ENCODE measurements around the gene PALS2.

The PALS2 gene

GRCh38 chr7:24572997-24573553 lies at the start of gene PALS2:
TSS of gene PALS2 (plus strand) at chr7:24573452. CDS start at chr7:24623668, 50,216 bp downstream.
- peaks cover 13% of the 10 kb centered on the region for H3K4me1 ChIP-seq (ENCODE audit: insufficient read depth, low read length)
- H3K27ac ChIP-seq (ENCODE audit: low read depth, low read length): peak within 1 kb of the TSS; percentile 59
- peak within 1 kb of the TSS; percentile 75 to 90 for H3K4me3 ChIP-seq (ENCODE audit: low read depth in 1 of 2, low read length in 2 of 2)
- H3K27me3 ChIP-seq (ENCODE audit: control insufficient read depth in 1 of 2, insufficient read depth in 2 of 2, low read length in 2 of 2): peaks cover 0 to 4% of the 10 kb centered on the region in 2 donors
- no peaks in the 10 kb centered on the region for H3K9me3 ChIP-seq (ENCODE audit: low read length)
- H3K36me3 ChIP-seq (ENCODE audit: insufficient read depth, low read length): no peaks in the 10 kb centered on the region
- H3K9ac ChIP-seq (ENCODE audit: low read length): peak within 1 kb of the TSS; percentile 64

- Histone ChIP-seq H3K4me3 (ENCODE audit: low read depth in 1 of 2, low read length in 2 of 2) (no peak overlapping the region), H3K27ac (ENCODE audit: low read depth, low read length) (no peak overlapping the region), H3K9ac (ENCODE audit: low read length) (no peak overlapping the region), H3K9me3 (ENCODE audit: low read length) (no peaks in the 10 kb centered on the region), H3K4me1 (ENCODE audit: insufficient read depth, low read length) (no peaks in the 10 kb centered on the region), H3K27me3 (ENCODE audit: control insufficient read depth in 1 of 2, insufficient read depth in 2 of 2, low read length in 2 of 2) (no peaks in the 10 kb centered on the region), H3K36me3 (ENCODE audit: insufficient read depth, low read length) (no peaks in the 10 kb centered on the region)
These were observed 42.0 kb upstream of the PALS2 start for GRCh38 chr7:24531255-24531654.

GRCh38 chr7:24536682-24537081 lies 36.6 kb upstream of the PALS2 start:
- no peaks in the 10 kb centered on the region for H3K36me3 ChIP-seq (ENCODE audit: insufficient read depth, low read length)
- no peaks in the 10 kb centered on the region for H3K4me1 ChIP-seq (ENCODE audit: insufficient read depth, low read length)
- H3K4me3 ChIP-seq (ENCODE audit: low read depth in 1 of 2, low read length in 2 of 2): no peak overlapping the region
- no peaks in the 10 kb centered on the region for H3K27me3 ChIP-seq (ENCODE audit: control insufficient read depth in 1 of 2, insufficient read depth in 2 of 2, low read length in 2 of 2)
- no peak overlapping the region for H3K27ac ChIP-seq (ENCODE audit: low read depth, low read length)
- H3K9me3 ChIP-seq (ENCODE audit: low read length): no peaks in the 10 kb centered on the region
- no peak overlapping the region for H3K9ac ChIP-seq (ENCODE audit: low read length)

- Histone ChIP-seq H3K27me3 (ENCODE audit: control insufficient read depth in 1 of 2, insufficient read depth in 2 of 2, low read length in 2 of 2) (no peaks in the 10 kb centered on the region), H3K27ac (ENCODE audit: low read depth, low read length) (no peak overlapping the region), H3K36me3 (ENCODE audit: insufficient read depth, low read length) (no peaks in the 10 kb centered on the region), H3K4me1 (ENCODE audit: insufficient read depth, low read length) (no peaks in the 10 kb centered on the region), H3K4me3 (ENCODE audit: low read depth in 1 of 2, low read length in 2 of 2) (no peak overlapping the region), H3K9ac (ENCODE audit: low read length) (no peak overlapping the region), H3K9me3 (ENCODE audit: low read length) (no peaks in the 10 kb centered on the region)
These were observed 32.3 kb upstream of the PALS2 start for GRCh38 chr7:24540956-24541355.

GRCh38 chr7:24545215-24545614 lies 28.0 kb upstream of the PALS2 start:
- Histone ChIP-seq H3K9ac (ENCODE audit: low read length) (no peak overlapping the region), H3K27me3 (ENCODE audit: control insufficient read depth in 1 of 2, insufficient read depth in 2 of 2, low read length in 2 of 2) (no peaks in the 10 kb centered on the region), H3K27ac (ENCODE audit: low read depth, low read length) (no peak overlapping the region), H3K36me3 (ENCODE audit: insufficient read depth, low read length) (no peaks in the 10 kb centered on the region), H3K9me3 (ENCODE audit: low read length) (no peaks in the 10 kb centered on the region), H3K4me3 (ENCODE audit: low read depth in 1 of 2, low read length in 2 of 2) (no peak overlapping the region), H3K4me1 (ENCODE audit: insufficient read depth, low read length) (no peaks in the 10 kb centered on the region)

GRCh38 chr7:24548390-24548789 lies 24.9 kb upstream of the PALS2 start:
- Histone ChIP-seq H3K27me3 (ENCODE audit: control insufficient read depth in 1 of 2, insufficient read depth in 2 of 2, low read length in 2 of 2) (no peaks in the 10 kb centered on the region), H3K9me3 (ENCODE audit: low read length) (no peaks in the 10 kb centered on the region), H3K27ac (ENCODE audit: low read depth, low read length) (no peak overlapping the region), H3K4me3 (ENCODE audit: low read depth in 1 of 2, low read length in 2 of 2) (no peak overlapping the region), H3K4me1 (ENCODE audit: insufficient read depth, low read length) (no peaks in the 10 kb centered on the region), H3K9ac (ENCODE audit: low read length) (no peak overlapping the region), H3K36me3 (ENCODE audit: insufficient read depth, low read length) (no peaks in the 10 kb centered on the region)

- Histone ChIP-seq H3K4me1 (ENCODE audit: insufficient read depth, low read length) (no peaks in the 10 kb centered on the region), H3K9ac (ENCODE audit: low read length) (no peak overlapping the region), H3K36me3 (ENCODE audit: insufficient read depth, low read length) (no peaks in the 10 kb centered on the region), H3K9me3 (ENCODE audit: low read length) (no peaks in the 10 kb centered on the region), H3K4me3 (ENCODE audit: low read depth in 1 of 2, low read length in 2 of 2) (no peak overlapping the region), H3K27ac (ENCODE audit: low read depth, low read length) (no peak overlapping the region), H3K27me3 (ENCODE audit: control insufficient read depth in 1 of 2, insufficient read depth in 2 of 2, low read length in 2 of 2) (no peaks in the 10 kb centered on the region)
These were observed 23.3 kb upstream of the PALS2 start for GRCh38 chr7:24549991-24550390.

- Histone ChIP-seq H3K9ac (ENCODE audit: low read length) (no peak overlapping the region), H3K27me3 (ENCODE audit: control insufficient read depth in 1 of 2, insufficient read depth in 2 of 2, low read length in 2 of 2) (no peaks in the 10 kb centered on the region), H3K4me3 (ENCODE audit: low read depth in 1 of 2, low read length in 2 of 2) (no peak overlapping the region), H3K4me1 (ENCODE audit: insufficient read depth, low read length) (no peaks in the 10 kb centered on the region), H3K9me3 (ENCODE audit: low read length) (no peaks in the 10 kb centered on the region), H3K27ac (ENCODE audit: low read depth, low read length) (no peak overlapping the region), H3K36me3 (ENCODE audit: insufficient read depth, low read length) (no peaks in the 10 kb centered on the region)
These were observed 18.1 kb upstream of the PALS2 start for GRCh38 chr7:24555184-24555583.

GRCh38 chr7:24555719-24556118 lies 17.5 kb upstream of the PALS2 start:
- Histone ChIP-seq H3K4me1 (ENCODE audit: insufficient read depth, low read length) (no peaks in the 10 kb centered on the region), H3K4me3 (ENCODE audit: low read depth in 1 of 2, low read length in 2 of 2) (no peak overlapping the region), H3K27ac (ENCODE audit: low read depth, low read length) (no peak overlapping the region), H3K27me3 (ENCODE audit: control insufficient read depth in 1 of 2, insufficient read depth in 2 of 2, low read length in 2 of 2) (no peaks in the 10 kb centered on the region), H3K36me3 (ENCODE audit: insufficient read depth, low read length) (no peaks in the 10 kb centered on the region), H3K9ac (ENCODE audit: low read length) (no peak overlapping the region), H3K9me3 (ENCODE audit: low read length) (no peaks in the 10 kb centered on the region)

- no peaks in the 10 kb centered on the region for H3K4me1 ChIP-seq (ENCODE audit: insufficient read depth, low read length)
- no peak overlapping the region for H3K4me3 ChIP-seq (ENCODE audit: low read depth in 1 of 2, low read length in 2 of 2)
- H3K27ac ChIP-seq (ENCODE audit: low read depth, low read length): no peak overlapping the region
- H3K9me3 ChIP-seq (ENCODE audit: low read length): no peaks in the 10 kb centered on the region
- no peaks in the 10 kb centered on the region for H3K27me3 ChIP-seq (ENCODE audit: control insufficient read depth in 1 of 2, insufficient read depth in 2 of 2, low read length in 2 of 2)
- H3K36me3 ChIP-seq (ENCODE audit: insufficient read depth, low read length): no peaks in the 10 kb centered on the region
- H3K9ac ChIP-seq (ENCODE audit: low read length): no peak overlapping the region
These were observed 12.5 kb upstream of the PALS2 start for GRCh38 chr7:24560772-24561171.

- H3K27me3 ChIP-seq (ENCODE audit: control insufficient read depth in 1 of 2, insufficient read depth in 2 of 2, low read length in 2 of 2): peaks cover 0 to 4% of the 10 kb centered on the region in 2 donors
- no peaks in the 10 kb centered on the region for H3K4me1 ChIP-seq (ENCODE audit: insufficient read depth, low read length)
- no peak overlapping the region for H3K27ac ChIP-seq (ENCODE audit: low read depth, low read length)
- no peak overlapping the region for H3K9ac ChIP-seq (ENCODE audit: low read length)
- H3K36me3 ChIP-seq (ENCODE audit: insufficient read depth, low read length): no peaks in the 10 kb centered on the region
- H3K9me3 ChIP-seq (ENCODE audit: low read length): no peaks in the 10 kb centered on the region
- H3K4me3 ChIP-seq (ENCODE audit: low read depth in 1 of 2, low read length in 2 of 2): no peak overlapping the region
These were observed 7.0 kb upstream of the PALS2 start for GRCh38 chr7:24566274-24566673.

GRCh38 chr7:24570983-24571382 lies 2.3 kb upstream of the PALS2 start:
- Histone ChIP-seq H3K9ac (ENCODE audit: low read length) (no peak overlapping the region), H3K27ac (ENCODE audit: low read depth, low read length) (no peak overlapping the region)

More at GRCh38 chr7:24570983-24571382, 2.3 kb upstream of the PALS2 start:
- Histone ChIP-seq H3K36me3 (ENCODE audit: insufficient read depth, low read length) (no peaks in the 10 kb centered on the region), H3K4me1 (ENCODE audit: insufficient read depth, low read length) (peaks cover 13% of the 10 kb centered on the region), H3K4me3 (ENCODE audit: low read depth in 1 of 2, low read length in 2 of 2) (no peak overlapping the region), H3K9me3 (ENCODE audit: low read length) (no peaks in the 10 kb centered on the region), H3K27me3 (ENCODE audit: control insufficient read depth in 1 of 2, insufficient read depth in 2 of 2, low read length in 2 of 2) (peaks cover 0 to 4% of the 10 kb centered on the region in 2 donors)

Measured in muscle layer of colon (tissue), 2 donors.